ENCODE measurements around the gene PNPLA7. TPM values are rescaled to one million over a fixed set of nuclear protein-coding genes. Genes with fewer than 3 reads are reported as not detected.
A peak's percentile ranks its signal among the peaks of the same experiment; 100 is the strongest.

The PNPLA7 gene
- total and polyA plus RNA-seq, 7 experiments from 2014 or later, result 2.7 to 28.9 (median 9.0) TPM

- peak overlapping the region in 6 of 9 donors; percentile 17 to 75 (median 48) for H3K27ac Mint-ChIP-seq
- H3K27me3 ChIP-seq (ENCODE audit: control insufficient read depth in 2 of 2, insufficient read depth in 2 of 2, low read length in 2 of 2), result no peaks in the 10 kb centered on the region
- no peaks in the 10 kb centered on the region for H3K9me3 Mint-ChIP-seq
- H3K27me3 Mint-ChIP-seq, result no peaks in the 10 kb centered on the region
- peaks cover 0 to 30% (median 4%) of the 10 kb centered on the region in 3 experiments for H3K36me3 ChIP-seq (ENCODE audit: control insufficient read depth in 2 of 3, insufficient read depth in 3 of 3, low read length in 3 of 3)
- no peak overlapping the region for H3K4me3 ChIP-seq (ENCODE audit: low read length)
- ChIA-PET POLR2A (no interaction called here), CTCF (interaction anchor here (0.6 kb wide), 1 partner anchor 177 kb away, joined by 3 read pairs; no protein-coding TSS in a partner anchor)
- peak overlapping the region in 8 of 10 donors; percentile 15 to 73 (median 46) for H3K4me3 Mint-ChIP-seq
- DNase-seq (peak in 1 of 9 donors; percentile 1), ATAC-seq (no peak)
- no peaks in the 10 kb centered on the region for H3K9me3 ChIP-seq (ENCODE audit: control insufficient read depth in 2 of 3, low read length in 3 of 3)
- peaks cover 42 to 56% of the 10 kb centered on the region in 2 donors for H3K4me1 ChIP-seq (ENCODE audit: control insufficient read depth in 2 of 2, insufficient read depth in 2 of 2, low read length in 2 of 2)
- peaks cover 5 to 65% (median 44%) of the 10 kb centered on the region in 7 donors for H3K4me1 Mint-ChIP-seq
- H3K27ac ChIP-seq (ENCODE audit: low read depth, low read length), result no peak overlapping the region
- peaks cover 0 to 10% (median 0%) of the 10 kb centered on the region in 5 donors for H3K36me3 Mint-ChIP-seq
- intact Hi-C loops (cut with micrococcal nuclease), result loop anchor here in 1 of 2 donors (5.0 to 10.0 kb wide), 2 partner anchors 136 to 1211 kb away; partner anchors contain the start of genes QSOX2 and ZMYND19
Measured at GRCh38 chr9:137456061-137456863, 93.9 kb downstream of the PNPLA7 start.

- no peaks in the 10 kb centered on the region for H3K9me3 ChIP-seq (ENCODE audit: control insufficient read depth in 2 of 3, low read length in 3 of 3)
- CTCF ChIA-PET, result no interaction called here
- Mint-ChIP-seq H3K36me3 (peaks cover 0 to 10% (median 0%) of the 10 kb centered on the region in 5 donors), H3K27ac (peak overlapping the region in 3 of 9 donors; percentile 21 to 65 (median 26)), H3K4me3 (peak overlapping the region in 7 of 10 donors; percentile 6 to 79 (median 47)), H3K4me1 (peaks cover 5 to 65% (median 40%) of the 10 kb centered on the region in 7 donors), H3K9me3 (no peaks in the 10 kb centered on the region), H3K27me3 (no peaks in the 10 kb centered on the region)
- no peak overlapping the region for H3K4me3 ChIP-seq (ENCODE audit: low read length)
- ATAC-seq (no peak), DNase-seq (peak in 1 of 9 donors; percentile 13)
- POLR2A ChIA-PET, result no interaction called here
- intact Hi-C loops (cut with micrococcal nuclease), result loop anchor here in 1 of 2 donors (2.0 to 10.0 kb wide), 3 partner anchors 137 to 1211 kb away; partner anchors contain the start of genes QSOX2, TMEM141 and ZMYND19
- H3K36me3 ChIP-seq (ENCODE audit: control insufficient read depth in 2 of 3, insufficient read depth in 3 of 3, low read length in 3 of 3), result peaks cover 0 to 30% (median 4%) of the 10 kb centered on the region in 3 experiments
- H3K4me1 ChIP-seq (ENCODE audit: control insufficient read depth in 2 of 2, insufficient read depth in 2 of 2, low read length in 2 of 2), result peaks cover 34 to 51% of the 10 kb centered on the region in 2 donors
- H3K27me3 ChIP-seq (ENCODE audit: control insufficient read depth in 2 of 2, insufficient read depth in 2 of 2, low read length in 2 of 2), result no peaks in the 10 kb centered on the region
- no peak overlapping the region for H3K27ac ChIP-seq (ENCODE audit: low read depth, low read length)
Measured at GRCh38 chr9:137455359-137455991, 94.7 kb downstream of the PNPLA7 start.

GRCh38 chr9:137454597-137455358, 95.4 kb downstream of the PNPLA7 start:
- peaks cover 0 to 10% (median 0%) of the 10 kb centered on the region in 5 donors for H3K36me3 Mint-ChIP-seq
- peak in 3 of 9 donors; percentile 8 to 21 (median 16) for DNase-seq
- H3K27ac Mint-ChIP-seq, result peak overlapping the region in 8 of 9 donors; percentile 54 to 80 (median 66)
- H3K4me1 ChIP-seq (ENCODE audit: control insufficient read depth in 2 of 2, insufficient read depth in 2 of 2, low read length in 2 of 2), result peaks cover 29 to 51% of the 10 kb centered on the region in 2 donors
- peak overlapping the region; percentile 11 for H3K4me3 ChIP-seq (ENCODE audit: low read length)
- H3K4me1 Mint-ChIP-seq, result peaks cover 5 to 65% (median 38%) of the 10 kb centered on the region in 7 donors
- peak overlapping the region; percentile 66 for H3K27ac ChIP-seq (ENCODE audit: low read depth, low read length)
- no peak for ATAC-seq
- H3K36me3 ChIP-seq (ENCODE audit: control insufficient read depth in 2 of 3, insufficient read depth in 3 of 3, low read length in 3 of 3), result peaks cover 0 to 30% (median 4%) of the 10 kb centered on the region in 3 experiments
- peak overlapping the region; percentile 51 to 79 (median 68) for H3K4me3 Mint-ChIP-seq
- H3K27me3 ChIP-seq (ENCODE audit: control insufficient read depth in 2 of 2, insufficient read depth in 2 of 2, low read length in 2 of 2), result no peaks in the 10 kb centered on the region
- ChIA-PET CTCF (no interaction called here), POLR2A (interaction anchor here (1.4 kb wide), 1 partner anchor 11 kb away, joined by 4 read pairs; no protein-coding TSS in a partner anchor)
- intact Hi-C loops (cut with micrococcal nuclease), result loop anchor here (2.0 to 10.0 kb wide), 4 partner anchors 138 to 1210 kb away; partner anchors contain the start of genes TMEM141 (in 2 of the 2), QSOX2 (in 1 of the 2) and ZMYND19 (in 1 of the 2)
- H3K27me3 Mint-ChIP-seq, result no peaks in the 10 kb centered on the region
- H3K9me3 ChIP-seq (ENCODE audit: control insufficient read depth in 2 of 3, low read length in 3 of 3), result no peaks in the 10 kb centered on the region
- H3K9me3 Mint-ChIP-seq, result peaks cover 0 to 3% (median 0%) of the 10 kb centered on the region in 11 donors

GRCh38 chr9:137454145-137454596, 96.0 kb downstream of the PNPLA7 start:
- H3K4me1 Mint-ChIP-seq, result peaks cover 5 to 67% (median 40%) of the 10 kb centered on the region in 7 donors
- CTCF ChIA-PET, result no interaction called here

GRCh38 chr9:137453643-137454081, 96.5 kb downstream of the PNPLA7 start:
- DNase-seq (peak; percentile 51 to 76 (median 67)), ATAC-seq (peak; percentile 80)
- H3K9me3 Mint-ChIP-seq, result peaks cover 0 to 3% (median 0%) of the 10 kb centered on the region in 11 donors
- CTCF ChIA-PET, result interaction anchor here (0.6 kb wide), 2 partner anchors 22 to 243 kb away, joined by 3 read pairs; no protein-coding TSS in a partner anchor
- peaks cover 0 to 14% (median 0%) of the 10 kb centered on the region in 5 donors for H3K36me3 Mint-ChIP-seq
- no peaks in the 10 kb centered on the region for H3K27me3 Mint-ChIP-seq
- peaks cover 0 to 30% (median 4%) of the 10 kb centered on the region in 3 experiments for H3K36me3 ChIP-seq (ENCODE audit: control insufficient read depth in 2 of 3, insufficient read depth in 3 of 3, low read length in 3 of 3)
- POLR2A ChIA-PET, result interaction anchor here (1.4 kb wide), 1 partner anchor 12 kb away, joined by 4 read pairs; no protein-coding TSS in a partner anchor
- peaks cover 5 to 72% (median 40%) of the 10 kb centered on the region in 7 donors for H3K4me1 Mint-ChIP-seq
- H3K4me1 ChIP-seq (ENCODE audit: control insufficient read depth in 2 of 2, insufficient read depth in 2 of 2, low read length in 2 of 2), result peaks cover 27 to 48% of the 10 kb centered on the region in 2 donors
- H3K4me3 ChIP-seq (ENCODE audit: low read length), result no peak overlapping the region
- intact Hi-C loops (cut with micrococcal nuclease), result loop anchor here (1.0 to 10.0 kb wide), 4 partner anchors 8 to 1209 kb away; partner anchors contain the start of genes TMEM141 (in 2 of the 2) and QSOX2 (in 1 of the 2)
- H3K27ac ChIP-seq (ENCODE audit: low read depth, low read length), result no peak overlapping the region
- no peaks in the 10 kb centered on the region for H3K9me3 ChIP-seq (ENCODE audit: control insufficient read depth in 2 of 3, low read length in 3 of 3)
- peak overlapping the region in 9 of 10 donors; percentile 39 to 79 (median 65) for H3K4me3 Mint-ChIP-seq
- H3K27me3 ChIP-seq (ENCODE audit: control insufficient read depth in 2 of 2, insufficient read depth in 2 of 2, low read length in 2 of 2), result no peaks in the 10 kb centered on the region
- peak overlapping the region in 4 of 9 donors; percentile 48 to 83 (median 60) for H3K27ac Mint-ChIP-seq

More at GRCh38 chr9:137454145-137454596, 96.0 kb downstream of the PNPLA7 start:
- Histone ChIP-seq H3K36me3 (ENCODE audit: control insufficient read depth in 2 of 3, insufficient read depth in 3 of 3, low read length in 3 of 3) (peaks cover 0 to 30% (median 4%) of the 10 kb centered on the region in 3 experiments), H3K4me3 (ENCODE audit: low read length) (peak overlapping the region; percentile 11), H3K4me1 (ENCODE audit: control insufficient read depth in 2 of 2, insufficient read depth in 2 of 2, low read length in 2 of 2) (peaks cover 27 to 48% of the 10 kb centered on the region in 2 donors), H3K27ac (ENCODE audit: low read depth, low read length) (peak overlapping the region; percentile 66), H3K9me3 (ENCODE audit: control insufficient read depth in 2 of 3, low read length in 3 of 3) (no peaks in the 10 kb centered on the region), H3K27me3 (ENCODE audit: control insufficient read depth in 2 of 2, insufficient read depth in 2 of 2, low read length in 2 of 2) (no peaks in the 10 kb centered on the region)
- POLR2A ChIA-PET, result interaction anchor here (1.4 kb wide), 1 partner anchor 12 kb away, joined by 4 read pairs; no protein-coding TSS in a partner anchor
- H3K27ac Mint-ChIP-seq, result peak overlapping the region in 8 of 9 donors; percentile 54 to 80 (median 66)
- H3K9me3 Mint-ChIP-seq, result peaks cover 0 to 3% (median 0%) of the 10 kb centered on the region in 11 donors
- peaks cover 0 to 14% (median 0%) of the 10 kb centered on the region in 5 donors for H3K36me3 Mint-ChIP-seq
- DNase-seq (peak in 7 of 9 donors; percentile 31 to 69 (median 60)), ATAC-seq (peak; percentile 40)
- intact Hi-C loops (cut with micrococcal nuclease), result loop anchor here (2.0 to 10.0 kb wide), 3 partner anchors 662 to 1209 kb away; partner anchors contain the start of genes TMEM141 (in 2 of the 2) and QSOX2 (in 1 of the 2)
- peak overlapping the region; percentile 51 to 79 (median 68) for H3K4me3 Mint-ChIP-seq
- no peaks in the 10 kb centered on the region for H3K27me3 Mint-ChIP-seq

Data from naive thymus-derived CD4-positive, alpha-beta T cell (primary cell).